K562 (cell line): ENCODE results near the gene PHF24. TPM values are rescaled to one million over a fixed set of nuclear protein-coding genes. Genes with fewer than 3 reads are reported as not detected.
A peak's percentile ranks its signal among the peaks of the same experiment; 100 is the strongest.

Source experiments
- CBX1 ChIP-seq: sonication (generic); IDR thresholded peaks from 2 replicates; pipeline ENCODE4 v1.6.1; 2016; ENCODE audit warnings: antibody characterized with exemption, low read depth, mild to moderate bottlenecking
- CTCF ChIP-seq, 3 experiments: IDR thresholded peaks in 2 of 3; conservative IDR thresholded peaks in 1 of 3; 2 replicates each; pipeline ENCODE4 v1.5.1; 2011 to 2012; ENCODE audit warnings: low read length in 3 of 3, mild to moderate bottlenecking in 3 of 3, control low read depth in 2 of 3, improper control_type of control experiment in 1 of 3, inconsistent platforms in 1 of 3, low read depth in 1 of 3, mixed read lengths in 1 of 3, moderate library complexity in 1 of 3; ENCODE audit not compliant: insufficient read depth in 2 of 3
- DEAF1 ChIP-seq: fragments of 450-650 bp; formaldehyde crosslinking; IDR thresholded peaks from 2 replicates; pipeline ENCODE4 v1.4.0; 2020; ENCODE audit warnings: mild to moderate bottlenecking, moderate library complexity
- E4F1 ChIP-seq: fragments of 250-450 bp; sonication (Bioruptor Pico); IDR thresholded peaks from 2 replicates; pipeline ENCODE4 v1.5.0; 2021; ENCODE audit warnings: mild to moderate bottlenecking, borderline replicate concordance
- ETV1 ChIP-seq: fragments of 450-650 bp; conservative IDR thresholded peaks from 2 replicates; pipeline ENCODE4 v1.6.1; 2016; ENCODE audit warnings: missing genetic modification characterization, control low read depth, low read depth, missing compliant biosample characterization
- NR0B1 ChIP-seq: fragments of 450-650 bp; IDR thresholded peaks from one replicate; pipeline ENCODE4 v1.6.1; 2018; ENCODE audit warnings: mild to moderate bottlenecking, moderate library complexity; ENCODE audit not compliant: partially characterized antibody
- POLR2G ChIP-seq: fragments of 200-400 bp; formaldehyde crosslinking; IDR thresholded peaks from 2 replicates; pipeline ENCODE4 v1.6.1; 2017; ENCODE audit warnings: low read depth, mild to moderate bottlenecking, antibody characterized with exemption, low read length, moderate library complexity
- RB1 ChIP-seq: fragments of 450-650 bp; IDR thresholded peaks from 2 replicates; pipeline ENCODE4 v1.6.1; 2017; ENCODE audit warnings: low read depth, mild to moderate bottlenecking
- RBM22 ChIP-seq: fragments of 200-400 bp; formaldehyde crosslinking; IDR thresholded peaks from 2 replicates; pipeline ENCODE4 v1.6.1; 2018; ENCODE audit warnings: low read length, low read depth; ENCODE audit not compliant: poor library complexity, severe bottlenecking
- RNF2 ChIP-seq: sonication (generic); IDR thresholded peaks from 2 replicates; pipeline ENCODE4 v1.6.1; 2016
- SMARCA4 ChIP-seq: fragments of 450-650 bp; IDR thresholded peaks from 2 replicates; pipeline ENCODE4 v1.6.1; 2016
- YBX1 ChIP-seq: fragments of 450-650 bp; IDR thresholded peaks from 2 replicates; pipeline ENCODE4 v1.7.1; 2016; ENCODE audit warnings: mild to moderate bottlenecking
- polyA plus RNA-seq, 8 experiments: library from polyadenylated mRNA; depleted of rRNA in 4 of 8; stranded (reverse) in 5 of 8; unstranded in 3 of 8; fragments of >200 nt; fragmentation: Nextera tagmentation in 2 of 8; fragmentation: Illumina TruSeq in 1 of 8; extraction: Ambion mirVana in 2 of 8; extraction: Trizol in 1 of 8; gene quantifications; 2 replicates each; pipeline versions ENCODE4 v1.2.1 to v1.2.3, GENCODE V29; 2011 to 2014; ENCODE audit warnings: inconsistent platforms in 1 of 8, missing spikeins in 1 of 8
- total RNA-seq, 7 experiments: library from RNA; depleted of rRNA in 6 of 7; stranded (reverse); fragments of >200 nt in 6 of 7; fragmentation: Illumina TruSeq in 2 of 7; extraction: Trizol in 2 of 7; gene quantifications; 2 replicates each; pipeline versions ENCODE4 v1.2.1 to v1.2.3, GENCODE V29; 2011 to 2021; ENCODE audit warnings: low replicate concordance in 1 of 7

Gene PHF24
- total and polyA plus RNA-seq, 9 of the 15 experiments (the other 6 are each of a cell fraction or from before 2014, with no cell fraction given): 0.01 TPM; not detected in 7

- no peak for TF ChIP-seq E4F1
- TF ChIP-seq CTCF (IDR thresholded peaks at IDR 0.05 in 2 of 3, conservative IDR thresholded peaks at IDR 0.05 in 1 of 3; ENCODE audit: insufficient read depth in 2 of 3, low read depth in 1 of 3, low read length in 3 of 3): peak; percentile 44 to 74 (median 59)
- no peak for TF ChIP-seq RNF2
- TF ChIP-seq RBM22: no peak
- TF ChIP-seq DEAF1 (CRISPR knock-in tag): 0 out of 2 replicates have a peak, but pooled peaks have one; percentile 6
- 0 out of 2 replicates have a peak, but pooled peaks have one; percentile 13 for TF ChIP-seq RB1
- TF ChIP-seq YBX1: no peak
- TF ChIP-seq POLR2G: no peak
- TF ChIP-seq ETV1 (tag): 0 out of 2 replicates have a peak, but pooled peaks have one; percentile 15
- TF ChIP-seq NR0B1: no peak
- no peak for TF ChIP-seq SMARCA4
- TF ChIP-seq CBX1: no peak
Measured at GRCh38 chr9:34994260-34994899, 36.3 kb downstream of the PHF24 start (continued).
